MM.1S (cell line): Measurements from ENCODE around the gene SRRM3.

ENCODE experiments used
- EZH2 ChIP-seq: fragments of 300-600 bp; sonication (generic); optimal IDR thresholded peaks from 2 replicates; pipeline ENCODE3; 2017; ENCODE audit warnings: low read depth, mild to moderate bottlenecking, antibody characterized with exemption, low read length, mixed read lengths
- EZH2phosphoT487 ChIP-seq: fragments of 300-600 bp; sonication (generic); IDR thresholded peaks from 2 replicates; pipeline ENCODE4 v1.6.1; 2018; ENCODE audit warnings: antibody characterized with exemption, low read length
- TF ChIP-seq, protein P1 (sequence below): fragments of 300-600 bp; sonication (generic); IDR thresholded peaks from 2 replicates; pipeline ENCODE4 v1.5.1; 2016; ENCODE audit warnings: antibody characterized with exemption, low read length, mixed read lengths

DNA sequence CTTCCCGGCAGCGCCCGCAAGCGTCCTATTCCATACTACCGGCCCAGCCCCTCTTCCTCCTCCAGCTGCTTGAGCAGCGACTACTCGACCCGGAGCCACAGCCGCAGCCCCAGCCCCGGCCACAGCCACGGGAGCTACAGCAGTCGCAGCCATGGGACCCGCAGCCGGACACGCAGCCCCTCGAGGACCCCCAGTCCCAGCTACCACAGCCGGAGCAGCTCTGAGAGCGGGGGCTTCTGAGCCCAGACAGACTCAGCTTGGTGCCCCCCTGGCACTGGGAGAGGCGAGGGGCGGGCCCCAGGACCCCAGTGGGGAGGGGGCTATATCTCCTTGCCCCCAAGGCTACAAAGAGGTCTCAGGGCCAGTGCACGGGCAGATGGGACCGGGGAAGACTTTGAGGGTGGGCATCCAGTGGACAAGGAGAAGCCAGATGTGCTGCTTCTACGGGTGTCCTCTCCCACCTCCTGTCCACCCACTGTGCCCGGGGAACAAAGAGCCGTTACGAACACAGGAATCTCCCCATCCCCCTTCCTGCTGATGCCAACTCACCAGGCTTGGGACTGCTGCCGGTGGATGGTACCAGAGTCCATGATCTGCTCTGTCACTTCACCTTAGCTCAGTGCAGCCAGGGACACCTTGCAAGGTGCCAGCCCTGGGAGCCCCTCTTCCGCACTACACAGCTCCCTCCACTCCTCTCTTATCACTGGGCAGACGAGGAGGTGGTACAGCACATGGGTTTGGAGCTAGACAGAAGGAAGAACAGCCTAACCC is 84.1 kb downstream of the SRRM3 start:
- TF ChIP-seq, protein P1, sequence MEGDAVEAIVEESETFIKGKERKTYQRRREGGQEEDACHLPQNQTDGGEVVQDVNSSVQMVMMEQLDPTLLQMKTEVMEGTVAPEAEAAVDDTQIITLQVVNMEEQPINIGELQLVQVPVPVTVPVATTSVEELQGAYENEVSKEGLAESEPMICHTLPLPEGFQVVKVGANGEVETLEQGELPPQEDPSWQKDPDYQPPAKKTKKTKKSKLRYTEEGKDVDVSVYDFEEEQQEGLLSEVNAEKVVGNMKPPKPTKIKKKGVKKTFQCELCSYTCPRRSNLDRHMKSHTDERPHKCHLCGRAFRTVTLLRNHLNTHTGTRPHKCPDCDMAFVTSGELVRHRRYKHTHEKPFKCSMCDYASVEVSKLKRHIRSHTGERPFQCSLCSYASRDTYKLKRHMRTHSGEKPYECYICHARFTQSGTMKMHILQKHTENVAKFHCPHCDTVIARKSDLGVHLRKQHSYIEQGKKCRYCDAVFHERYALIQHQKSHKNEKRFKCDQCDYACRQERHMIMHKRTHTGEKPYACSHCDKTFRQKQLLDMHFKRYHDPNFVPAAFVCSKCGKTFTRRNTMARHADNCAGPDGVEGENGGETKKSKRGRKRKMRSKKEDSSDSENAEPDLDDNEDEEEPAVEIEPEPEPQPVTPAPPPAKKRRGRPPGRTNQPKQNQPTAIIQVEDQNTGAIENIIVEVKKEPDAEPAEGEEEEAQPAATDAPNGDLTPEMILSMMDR = no peak
- no peak for TF ChIP-seq EZH2
- TF ChIP-seq EZH2phosphoT487 = no peak
